Heart left ventricle (tissue), 13 donors: ENCODE data around the gene RARS2.

Experiments used
- POLR2A ChIP-seq, 2 donors: fragments of 450-650 bp; IDR thresholded peaks; one replicate each; pipeline ENCODE4 v1.6.1; 2017; ENCODE audit warnings: antibody characterized with exemption in 2 of 2, mild to moderate bottlenecking in 2 of 2, moderate library complexity in 2 of 2
- TF ChIP-seq, protein P1 (sequence below), 12 donors: fragments of 200-600 bp; sonication (generic) in 4 of 12; IDR thresholded peaks; one replicate each; pipeline versions ENCODE4 v1.5.0 to v1.8.0; 2018 to 2022; ENCODE audit warnings: antibody characterized with exemption in 12 of 12, mild to moderate bottlenecking in 5 of 12
- donor health status: ischemic (EF 13 %, LVEDD 7.1; RV severe dilation, severe dysfunction).
- donor health status: DM: no; HTN: yes; CAD: no.
- donor health status: DM: no; HTN: no; CAD: no.
- donor health status: ischemic (EF 25% LVEDD 6.9; RV normal size, moderate dysfunction).
- donor health status: ischemic (EF 25% LVEDD 5.7; RV mildly dilated, moderate dysfunction).
- donor health status: ischemic (EF 35%, LVEDD 5.7; RV mildly dilated, moderate dysfunction).
- donor health status: nonischemic (EF 11% LVEDD 7.7; RV severe dilation, severe dysfunction).
- donor health status: DM: yes; HTN: yes; CAD: no.
- donor health status: PGD.
- donor health status: ischemic (EF 29% LVEDD 5.4; RV normal size, mild dysfunction).
- donor health status: nonischemic (EF 23%, LVEDD 6.1; RV moderate dilation, normal function).

GRCh38 chr6:87590417-87590880 lies 662 bp upstream of the RARS2 start:
- TF ChIP-seq POLR2A (IDR thresholded peaks at IDR 0.05), result no peak
- TF ChIP-seq, protein P1, sequence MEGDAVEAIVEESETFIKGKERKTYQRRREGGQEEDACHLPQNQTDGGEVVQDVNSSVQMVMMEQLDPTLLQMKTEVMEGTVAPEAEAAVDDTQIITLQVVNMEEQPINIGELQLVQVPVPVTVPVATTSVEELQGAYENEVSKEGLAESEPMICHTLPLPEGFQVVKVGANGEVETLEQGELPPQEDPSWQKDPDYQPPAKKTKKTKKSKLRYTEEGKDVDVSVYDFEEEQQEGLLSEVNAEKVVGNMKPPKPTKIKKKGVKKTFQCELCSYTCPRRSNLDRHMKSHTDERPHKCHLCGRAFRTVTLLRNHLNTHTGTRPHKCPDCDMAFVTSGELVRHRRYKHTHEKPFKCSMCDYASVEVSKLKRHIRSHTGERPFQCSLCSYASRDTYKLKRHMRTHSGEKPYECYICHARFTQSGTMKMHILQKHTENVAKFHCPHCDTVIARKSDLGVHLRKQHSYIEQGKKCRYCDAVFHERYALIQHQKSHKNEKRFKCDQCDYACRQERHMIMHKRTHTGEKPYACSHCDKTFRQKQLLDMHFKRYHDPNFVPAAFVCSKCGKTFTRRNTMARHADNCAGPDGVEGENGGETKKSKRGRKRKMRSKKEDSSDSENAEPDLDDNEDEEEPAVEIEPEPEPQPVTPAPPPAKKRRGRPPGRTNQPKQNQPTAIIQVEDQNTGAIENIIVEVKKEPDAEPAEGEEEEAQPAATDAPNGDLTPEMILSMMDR (IDR thresholded peaks at IDR 0.05), result no peak
